Fibroblast of lung (primary cell): Measurements from ENCODE around the gene GPS1.

Experiments used
- EZH2 ChIP-seq: IDR thresholded peaks from 2 replicates; pipeline ENCODE4 v1.5.1; 2012; ENCODE audit warnings: low read length, control low read depth, mild to moderate bottlenecking; ENCODE audit errors: missing control alignments
- TF ChIP-seq, protein P1 (sequence below), 2 donors: IDR thresholded peaks in 1 of 2; conservative IDR thresholded peaks in 1 of 2; 1 replicate in 1 of 2; 2 replicates in 1 of 2; pipeline ENCODE4 v1.5.1; 2011 to 2012; ENCODE audit warnings: low read length in 2 of 2, control low read depth in 1 of 2, inconsistent platforms in 1 of 2, low read depth in 1 of 2, mild to moderate bottlenecking in 1 of 2

- TF ChIP-seq, protein P1, sequence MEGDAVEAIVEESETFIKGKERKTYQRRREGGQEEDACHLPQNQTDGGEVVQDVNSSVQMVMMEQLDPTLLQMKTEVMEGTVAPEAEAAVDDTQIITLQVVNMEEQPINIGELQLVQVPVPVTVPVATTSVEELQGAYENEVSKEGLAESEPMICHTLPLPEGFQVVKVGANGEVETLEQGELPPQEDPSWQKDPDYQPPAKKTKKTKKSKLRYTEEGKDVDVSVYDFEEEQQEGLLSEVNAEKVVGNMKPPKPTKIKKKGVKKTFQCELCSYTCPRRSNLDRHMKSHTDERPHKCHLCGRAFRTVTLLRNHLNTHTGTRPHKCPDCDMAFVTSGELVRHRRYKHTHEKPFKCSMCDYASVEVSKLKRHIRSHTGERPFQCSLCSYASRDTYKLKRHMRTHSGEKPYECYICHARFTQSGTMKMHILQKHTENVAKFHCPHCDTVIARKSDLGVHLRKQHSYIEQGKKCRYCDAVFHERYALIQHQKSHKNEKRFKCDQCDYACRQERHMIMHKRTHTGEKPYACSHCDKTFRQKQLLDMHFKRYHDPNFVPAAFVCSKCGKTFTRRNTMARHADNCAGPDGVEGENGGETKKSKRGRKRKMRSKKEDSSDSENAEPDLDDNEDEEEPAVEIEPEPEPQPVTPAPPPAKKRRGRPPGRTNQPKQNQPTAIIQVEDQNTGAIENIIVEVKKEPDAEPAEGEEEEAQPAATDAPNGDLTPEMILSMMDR (conservative IDR thresholded peaks at IDR 0.05 in 1 of 2, IDR thresholded peaks at IDR 0.05 in 1 of 2; ENCODE audit: low read depth in 1 of 2, low read length in 2 of 2): no peak
- no peak for TF ChIP-seq EZH2
These were observed 6.6 kb downstream of the GPS1 start for GRCh38 chr17:82058230-82058854.
